ENCODE data around the gene PAPSS1. TPM values are rescaled to one million over a fixed set of nuclear protein-coding genes. Genes with fewer than 3 reads are reported as not detected.
"Not testable (repeated sequence)": the region's sequence is repeated elsewhere in the genome, so short reads cannot be mapped to it uniquely, and the experiment has no call there.

Gene PAPSS1
- total and polyA plus RNA-seq, 2 of the 8 experiments (the other 6 are each of a cell fraction or from before 2014, with no cell fraction given) = 79.2 to 98.5 TPM

DNA sequence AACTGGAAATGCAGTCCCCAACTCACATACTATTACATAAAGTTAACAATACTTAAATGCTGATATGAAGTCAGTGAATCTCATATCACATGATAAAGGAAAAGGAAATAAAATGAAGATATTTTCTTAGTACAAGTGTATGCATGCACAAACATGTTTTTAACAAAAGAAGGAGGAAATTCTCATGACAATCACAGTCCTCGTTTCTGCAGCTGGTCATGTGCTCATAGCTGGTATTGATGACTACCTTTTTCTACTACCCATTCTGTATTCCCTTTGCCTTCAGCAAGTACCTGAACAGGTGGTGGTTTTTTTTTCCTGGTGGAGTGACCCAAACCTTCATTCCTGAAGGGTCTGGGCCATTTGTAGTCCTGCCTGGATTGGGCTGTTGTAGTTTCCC is 3.3 kb upstream of the PAPSS1 start:
- not testable (repeated sequence) for H2BK12ac ChIP-seq (ENCODE audit: low read depth, low read length); H3K4me1 ChIP-seq (replicated peaks in 1 of 4; ENCODE audit: control insufficient read depth in 3 of 4, insufficient read depth in 4 of 4, low read length in 3 of 4); H2AFZ ChIP-seq (ENCODE audit: low read length); H3K36me3 ChIP-seq (ENCODE audit: control insufficient read depth in 2 of 4, insufficient read depth in 4 of 4, low read length in 3 of 4); FAIRE-seq; H3K9me3 ChIP-seq (ENCODE audit: insufficient read depth in 2 of 2, low read depth in 1 of 2, low read length in 1 of 2); H3K56ac ChIP-seq (replicated peaks; ENCODE audit: insufficient read length, low read depth, low read length); H3K4me2 ChIP-seq (ENCODE audit: insufficient read depth in 1 of 2, low read depth in 2 of 2, low read length in 2 of 2); H2BK20ac ChIP-seq (ENCODE audit: low read length); H4K5ac ChIP-seq (ENCODE audit: insufficient read length, low read depth, low read length); H3K23me2 ChIP-seq (ENCODE audit: low read depth, low read length); H2AK5ac ChIP-seq (ENCODE audit: low read depth, low read length); H2BK15ac ChIP-seq (ENCODE audit: low read length); H3K27me3 ChIP-seq (replicated peaks in 1 of 4; ENCODE audit: control insufficient read depth in 3 of 4, extremely low read depth in 1 of 4, insufficient read depth in 3 of 4, low read length in 3 of 4); H3K9ac ChIP-seq (replicated peaks in 1 of 4; ENCODE audit: extremely low read depth in 1 of 4, low read depth in 3 of 4, low read length in 3 of 4); H3K4ac ChIP-seq (replicated peaks; ENCODE audit: insufficient read length, low read depth, low read length); H3K27ac ChIP-seq (ENCODE audit: low read depth, low read length); H2BK5ac ChIP-seq (ENCODE audit: low read depth, low read length); H4K8ac ChIP-seq (ENCODE audit: extremely low read depth, insufficient read depth, low read length); H4K91ac ChIP-seq (replicated peaks; ENCODE audit: insufficient read length, low read length); H3K14ac ChIP-seq (ENCODE audit: insufficient read length); H3K18ac ChIP-seq (ENCODE audit: extremely low read depth, low read length); DNase-seq (ENCODE audit: low read depth in 1 of 2, low spot score in 2 of 2); H4K20me1 ChIP-seq (replicated peaks in 1 of 2; ENCODE audit: control insufficient read depth in 1 of 2, insufficient read depth in 2 of 2, low read length in 2 of 2); H3K79me1 ChIP-seq (ENCODE audit: low read depth, low read length); H3K4me3 ChIP-seq (ENCODE audit: extremely low read depth in 1 of 4, insufficient read depth in 2 of 4, low read depth in 3 of 4, low read length in 4 of 4); H3K23ac ChIP-seq (ENCODE audit: insufficient read length); H2BK120ac ChIP-seq (replicated peaks; ENCODE audit: low read depth, low read length)
- CTCF ChIA-PET (ENCODE audit: partially characterized antibody) = interaction anchor here (1.2 kb wide), 1 partner anchor 17 kb away, joined by 8 read pairs; no protein-coding TSS in a partner anchor
- H3K79me2 ChIP-seq (ENCODE audit: control insufficient read depth in 1 of 2, insufficient read depth in 2 of 2, low read length in 2 of 2) = peaks cover 3 to 10% of the 10 kb centered on the region in 2 experiments; a peak in 3 of 4 replicates
- POLR2A ChIA-PET (ENCODE audit: partially characterized antibody) = interaction anchor here (0.6 kb wide), 1 partner anchor 10 kb away, joined by 3 read pairs; no protein-coding TSS in a partner anchor
- WGBS, 2 experiments (ENCODE audit: extremely low coverage in 1 of 2, insufficient coverage in 1 of 2, insufficient read length in 1 of 2, insufficient replicate concordance in 2 of 2, low coverage in 1 of 2, low lambda C conversion rate in 2 of 2, missing lambda C conversion rate in 1 of 2) = 75% methylated on average over 1 of the region's 1 CpG; no CpG with 5 or more reads in 1 of the 2 experiments

All from H1 (cell line).